A549 treated with DMSO at 1 μM for 4 hours (cell line): ENCODE measurements around the gene NGF. TPM values are rescaled to one million over a fixed set of nuclear protein-coding genes. Genes with fewer than 3 reads are reported as not detected.

Experiments used
- total RNA-seq: library from RNA; stranded (reverse); fragments of 200-300 nt; extraction: Qiagen RNA extraction; gene quantifications from 5 replicates; pipeline ENCODE4 v1.2.3, GENCODE V29; 2022; ENCODE audit warnings: low read depth

Gene NGF
- 4.2 to 6.5 TPM (median 4.4 TPM) in 5 replicates for total RNA-seq

GRCh38 chr1:115337633-115338456 lies at the start of gene NGF:
Gene NGF, minus strand, starts transcription at chr1:115338249. Its CDS starts 51,454 bp downstream, at chr1:115286795.

Other genes starting within 250 kb of the NGF start
- gene TSPAN2, start 248.7 kb downstream of the NGF start, total RNA-seq: 0.80 to 1.8 TPM (median 1.0 TPM) in 5 replicates